HT1080 (cell line): ENCODE data around the gene COL1A2. TPM values are rescaled to one million over a fixed set of nuclear protein-coding genes. Genes with fewer than 3 reads are reported as not detected.

ENCODE experiments used
- DNase-seq: peaks from one replicate; pipeline ENCODE4 v3.0.0-alpha.2; 2015; ENCODE audit warnings: low read depth
- total RNA-seq: library from RNA; depleted of rRNA; stranded (reverse); fragments of >200 nt; shearing (Covaris generic); gene quantifications from 2 replicates; pipeline ENCODE4 v1.2.3, GENCODE V29; 2014

The COL1A2 gene
- total RNA-seq, 1 experiment from 2014 or later = 0.26 TPM

DNA sequence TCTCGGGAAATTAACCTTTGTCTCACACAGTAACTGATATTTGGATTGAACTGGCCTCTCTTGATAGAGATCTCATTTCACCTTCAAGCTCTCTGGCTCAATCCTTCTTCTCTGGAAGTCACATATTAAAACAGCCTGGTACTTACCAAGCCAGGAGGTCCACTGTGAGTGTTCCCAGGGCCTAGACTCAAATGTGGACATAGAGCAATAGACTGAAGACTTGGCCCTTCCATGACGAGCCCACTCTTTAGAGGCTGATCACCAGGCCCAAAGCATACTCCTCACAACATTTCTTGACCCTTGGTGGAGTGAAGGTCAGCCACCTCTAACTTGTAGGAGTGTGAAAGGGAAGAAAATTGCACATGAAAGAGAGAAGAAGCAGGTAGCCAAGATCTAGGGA, 38.5 kb downstream of the COL1A2 start:
- DNase-seq = no peak

DNA sequence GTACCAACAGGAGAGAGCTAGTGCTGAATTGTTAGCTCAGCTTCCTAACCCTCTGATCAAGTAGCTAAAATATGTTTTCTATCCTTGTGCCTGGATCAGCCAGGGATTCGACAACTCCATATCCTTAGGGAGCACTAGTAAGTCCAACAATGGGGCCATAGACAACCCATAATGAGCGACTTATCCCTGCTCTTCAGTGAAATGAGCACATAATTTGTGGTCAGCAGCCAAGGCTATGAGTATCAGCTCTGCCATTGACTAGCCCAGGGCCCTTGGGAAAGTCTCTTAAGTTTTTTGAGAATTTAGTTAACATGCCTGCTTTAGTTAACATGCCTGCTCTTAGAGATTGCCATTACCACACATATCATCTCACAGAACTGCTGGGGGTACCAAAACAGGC, 39.3 kb downstream of the COL1A2 start:
- no peak for DNase-seq

GRCh38 chr7:94436018-94436604, 41.4 kb downstream of the COL1A2 start:
- DNase-seq = peak; percentile 53

DNA sequence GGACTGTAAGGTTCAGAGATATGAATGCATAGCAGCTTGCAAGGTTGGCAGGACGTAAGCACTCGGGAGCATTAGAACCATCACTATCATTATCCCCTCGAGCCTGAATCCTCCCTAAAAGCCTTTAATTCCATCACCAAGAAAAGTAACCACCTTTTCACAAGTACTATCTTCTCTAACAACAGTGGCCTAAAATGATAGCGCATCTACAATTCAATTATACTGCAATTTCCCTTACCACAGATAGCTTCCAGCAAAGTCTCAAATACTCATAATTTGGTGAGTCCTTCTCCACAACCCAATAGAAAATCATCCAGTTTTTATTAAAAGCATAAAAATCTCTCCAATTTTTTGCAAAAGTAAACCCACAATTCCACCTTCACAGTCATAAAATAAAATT, 42.0 kb downstream of the COL1A2 start:
- no peak for DNase-seq

GRCh38 chr7:94439893-94440381, 45.2 kb downstream of the COL1A2 start:
- no peak for DNase-seq

DNA sequence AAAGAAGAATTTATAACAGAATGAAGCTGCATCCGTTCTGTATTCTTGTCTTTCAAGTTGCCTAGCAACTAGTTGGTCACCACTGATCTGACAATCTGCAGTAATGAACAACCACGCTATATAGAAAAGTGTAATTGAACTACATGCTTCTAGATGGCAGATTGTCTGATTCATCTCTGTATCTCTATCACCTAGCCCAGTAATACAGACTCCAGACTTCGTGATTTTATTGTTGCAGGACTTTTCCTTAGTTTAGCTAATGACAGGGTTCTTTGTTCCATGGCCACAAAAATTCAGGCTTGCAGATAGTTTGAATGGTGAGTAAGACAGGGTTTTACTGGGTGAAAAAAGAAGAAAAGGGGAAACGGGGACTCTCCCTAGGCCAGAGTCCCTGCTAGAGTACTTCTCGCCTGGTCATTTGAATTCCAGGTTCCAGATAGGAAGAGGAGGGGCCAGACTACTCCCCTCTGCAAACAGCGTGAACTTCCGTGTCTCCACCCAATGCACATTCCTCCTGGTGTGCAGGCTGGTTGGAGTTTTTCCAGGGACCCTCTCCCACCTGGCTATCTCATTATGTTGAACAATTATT, 45.9 kb downstream of the COL1A2 start:
- DNase-seq = peak; percentile 24

DNA sequence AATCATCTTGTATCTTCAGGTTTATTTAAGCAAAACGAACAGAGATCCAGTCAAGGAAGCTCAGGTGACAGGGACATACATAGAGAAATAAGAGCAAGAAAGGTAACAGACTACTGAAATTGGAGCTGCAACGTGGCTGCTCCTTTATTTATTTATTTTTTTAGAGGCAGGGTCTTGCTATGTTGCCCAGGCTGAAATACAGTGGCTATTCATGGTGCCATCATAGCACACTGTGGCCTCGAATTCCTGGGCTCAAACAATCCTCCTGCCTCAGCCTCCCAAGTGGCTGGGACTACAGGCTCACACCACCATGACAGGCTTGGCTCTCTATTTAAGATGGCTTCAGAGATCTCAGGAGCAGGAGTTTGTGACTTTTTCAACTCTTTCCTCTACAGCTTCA, 46.4 kb downstream of the COL1A2 start:
- no peak for DNase-seq

GRCh38 chr7:94442639-94443038, 47.9 kb downstream of the COL1A2 start:
- no peak for DNase-seq

- no peak for DNase-seq
Measured at GRCh38 chr7:94444813-94445212, 50.1 kb downstream of the COL1A2 start.

DNA sequence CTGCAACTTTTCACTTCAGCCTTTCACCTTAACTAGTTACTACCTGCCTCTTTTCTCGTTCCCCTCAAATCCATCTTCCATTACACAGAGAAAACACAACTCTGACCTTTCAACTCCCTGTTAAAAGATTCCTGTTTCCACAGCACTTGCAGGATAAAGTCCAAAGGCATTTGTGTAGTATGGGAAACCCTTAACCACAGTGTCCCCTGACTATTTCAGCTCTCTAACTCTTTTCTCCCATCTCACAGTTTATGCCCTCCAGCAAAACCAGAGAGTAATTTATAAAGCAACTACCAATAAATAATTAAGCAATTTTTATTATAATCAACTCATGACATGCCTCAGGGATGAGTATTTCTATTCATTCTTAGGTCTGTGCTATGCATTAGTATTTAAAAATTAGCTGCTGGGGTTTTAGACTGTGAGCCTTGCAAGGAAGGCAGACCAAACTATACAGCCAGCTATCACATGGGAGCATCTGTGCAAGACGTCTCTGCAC, 51.0 kb downstream of the COL1A2 start:
- no peak for DNase-seq

DNA sequence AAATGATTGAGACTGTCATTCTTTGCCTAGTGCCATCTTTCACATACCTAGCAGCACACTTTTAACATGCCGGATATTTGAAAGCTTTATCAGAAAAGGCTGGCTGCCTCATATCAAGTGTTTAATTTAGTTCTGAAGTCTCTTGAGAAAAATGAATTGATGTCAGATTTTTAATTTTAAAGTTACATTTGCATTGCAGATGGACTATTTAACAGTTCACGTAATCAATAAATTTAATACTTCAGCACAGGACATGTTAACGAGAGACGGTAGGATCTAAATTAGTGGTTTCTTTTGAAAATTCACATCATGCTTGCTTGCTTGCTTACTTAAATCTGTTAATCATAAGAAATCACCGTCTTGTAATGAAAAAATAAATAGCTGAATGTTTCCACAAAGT, 51.6 kb downstream of the COL1A2 start:
- DNase-seq = no peak

DNA sequence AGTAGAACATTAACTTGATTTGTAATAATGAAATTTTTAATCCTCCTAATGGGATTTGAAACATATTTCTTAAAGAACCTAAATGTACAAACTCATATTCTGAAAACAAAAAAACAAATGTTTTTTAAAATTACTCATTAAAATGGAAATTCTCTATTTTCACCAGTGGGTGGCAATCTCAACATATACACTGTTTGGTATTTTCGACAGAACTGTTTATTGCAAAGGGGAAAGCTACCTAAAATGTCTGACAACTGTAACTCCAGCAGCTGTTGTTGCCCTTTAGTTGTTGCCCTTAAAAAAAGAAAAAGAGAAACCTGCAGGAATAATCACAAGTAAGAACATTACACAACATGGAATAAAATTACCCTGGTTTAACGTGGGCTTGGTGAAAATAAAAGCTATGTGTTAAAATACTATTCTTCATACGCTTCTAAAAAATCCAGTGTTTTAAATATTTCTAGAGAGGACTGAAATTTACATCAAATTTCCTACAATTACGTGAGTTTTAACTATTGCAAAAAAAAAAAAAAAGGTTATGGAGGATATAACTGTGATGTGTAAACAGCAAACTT, 54.5 kb downstream of the COL1A2 start:
- peak; percentile 23 for DNase-seq

GRCh38 chr7:94450044-94450697, 55.5 kb downstream of the COL1A2 start:
- DNase-seq = no peak

DNA sequence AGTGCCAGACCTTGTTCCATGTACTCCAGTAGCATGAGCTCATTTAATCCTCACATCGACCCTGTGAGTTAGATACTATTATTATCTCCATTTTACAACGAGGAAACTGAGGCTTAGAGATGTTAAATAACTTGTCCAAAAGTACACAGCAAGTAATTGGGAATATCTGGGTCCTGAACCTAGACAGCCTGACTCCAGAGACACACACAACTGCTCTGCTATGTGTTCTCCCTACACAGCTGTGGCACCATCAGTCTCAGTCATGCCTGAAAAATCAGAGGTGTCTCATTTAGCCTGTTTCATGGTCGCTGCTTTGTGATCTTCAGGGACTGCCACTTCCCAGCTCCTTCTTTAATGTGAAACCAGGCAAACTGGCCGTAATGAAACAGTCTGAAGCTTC, 56.5 kb downstream of the COL1A2 start:
- DNase-seq = no peak

DNA sequence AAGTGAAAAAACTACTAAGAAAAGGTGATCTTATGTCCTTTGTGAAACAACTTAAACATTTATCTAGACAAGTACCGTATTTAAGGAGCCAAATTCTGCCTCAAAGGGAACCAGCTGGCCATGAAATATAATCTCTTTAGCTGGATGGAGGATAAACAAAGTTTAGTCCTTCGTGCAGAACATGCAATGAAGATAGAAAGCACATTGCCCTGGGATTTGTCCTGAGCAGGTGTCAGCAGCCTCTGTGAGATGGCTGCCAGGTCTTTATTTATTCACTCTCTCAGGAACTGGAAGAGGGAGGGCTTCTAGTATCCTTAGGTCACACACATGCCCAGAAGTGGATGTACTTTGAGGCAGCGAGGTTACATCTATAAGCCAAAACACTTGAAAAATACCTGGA, 57.5 kb downstream of the COL1A2 start:
- DNase-seq = no peak

DNA sequence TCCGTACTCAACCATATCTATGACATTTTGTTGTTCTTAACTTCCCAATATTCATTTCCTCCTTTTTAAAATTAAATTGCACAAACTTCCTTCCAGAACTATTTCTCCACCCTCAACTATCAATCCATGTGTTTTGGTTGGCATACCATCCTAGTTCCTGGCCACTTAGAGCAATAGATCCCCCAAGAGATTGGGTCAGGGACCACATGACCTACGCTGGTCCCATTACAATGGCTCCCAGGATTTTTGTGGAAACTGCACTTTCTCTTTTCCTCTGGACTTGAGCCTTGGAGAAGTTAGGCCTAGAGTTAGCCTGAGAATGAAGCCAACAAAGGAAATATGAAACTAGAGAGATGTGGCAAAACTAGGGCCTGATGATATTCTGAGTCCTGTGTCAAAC, 59.2 kb downstream of the COL1A2 start:
- DNase-seq = no peak

DNA sequence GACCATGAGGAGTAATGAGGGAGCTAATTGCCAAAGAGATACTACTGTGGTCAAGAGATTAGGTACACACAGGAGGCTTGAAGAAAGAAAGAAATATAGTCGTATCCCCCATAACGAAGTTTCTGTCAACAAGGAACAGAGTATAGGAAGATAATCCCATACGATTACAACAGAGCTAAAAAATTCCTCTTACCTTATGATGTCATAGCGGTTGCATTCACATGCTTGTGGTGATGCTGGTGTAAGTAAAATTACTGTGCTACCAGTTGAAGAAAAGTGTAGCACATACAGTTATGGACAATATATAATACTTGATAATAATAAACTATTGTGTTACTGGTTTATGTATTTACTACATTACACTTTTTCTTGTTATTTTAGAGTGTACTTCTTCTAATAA, 63.3 kb downstream of the COL1A2 start:
- DNase-seq = no peak

DNA sequence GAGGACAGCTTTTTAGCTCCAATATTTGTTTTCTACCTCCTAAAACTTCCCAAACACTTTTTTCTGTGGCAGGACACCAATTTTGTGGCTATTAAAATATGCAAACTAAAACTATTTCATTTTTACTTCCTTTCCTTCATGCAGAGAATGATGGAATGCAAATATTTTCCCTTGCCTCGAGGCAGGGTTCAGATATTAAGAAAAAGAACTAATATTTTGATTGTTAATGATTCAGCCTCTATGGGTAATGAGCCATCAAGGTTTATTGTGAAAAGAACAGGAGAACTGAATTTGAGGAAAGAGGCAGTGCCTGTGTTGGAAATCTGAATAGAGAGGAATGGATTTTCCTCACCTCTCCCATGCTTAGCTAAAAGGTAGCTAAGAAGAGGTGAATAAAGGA, 71.8 kb downstream of the COL1A2 start:
- DNase-seq = no peak

- DNase-seq = no peak
Measured at GRCh38 chr7:94471604-94472003, 76.9 kb downstream of the COL1A2 start.

GRCh38 chr7:94472608-94473007, 77.9 kb downstream of the COL1A2 start:
- no peak for DNase-seq

DNA sequence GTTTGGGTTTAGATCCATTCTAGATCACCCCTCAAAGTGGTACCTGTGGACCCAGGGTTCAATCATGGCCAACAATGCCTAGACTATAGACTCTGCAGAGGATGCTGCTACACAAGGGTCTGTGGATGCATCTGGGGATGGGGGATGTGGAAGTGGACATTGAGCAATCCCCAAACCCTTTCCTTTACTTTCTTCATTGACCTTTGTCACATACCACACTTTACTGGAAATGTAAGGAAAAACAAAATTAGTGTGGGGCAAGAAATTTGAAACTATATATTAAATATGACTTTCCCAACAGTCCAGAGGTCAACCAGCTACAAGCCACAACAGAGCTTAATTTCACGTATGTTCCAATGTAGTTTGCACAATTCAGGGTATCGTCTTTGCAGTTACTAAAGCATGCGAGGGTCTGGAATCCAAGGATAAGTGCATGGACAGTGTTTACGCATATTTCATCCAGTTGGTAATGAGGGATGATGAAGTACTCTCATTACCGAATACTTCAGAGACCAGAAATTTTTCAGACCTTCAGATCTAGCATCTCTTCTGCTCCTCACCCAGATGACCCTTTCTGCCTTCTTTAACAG, 81.7 kb downstream of the COL1A2 start:
- no peak for DNase-seq

GRCh38 chr7:94477878-94478277, 83.2 kb downstream of the COL1A2 start:
- DNase-seq = no peak
